Adrenal gland (tissue), 5 donors: ENCODE data around the gene ASH1L.

Source experiments
- POLR2A ChIP-seq, 2 donors: fragments of 450-650 bp; IDR thresholded peaks; one replicate each; pipeline ENCODE4 v1.6.1; 2017; ENCODE audit warnings: antibody characterized with exemption in 2 of 2, mild to moderate bottlenecking in 2 of 2, moderate library complexity in 1 of 2
- TF ChIP-seq, protein P1 (sequence below), 6 experiments: fragments of 450-650 bp in 4 of 6; fragments of 200-600 bp in 2 of 6; sonication (generic) in 1 of 6; IDR thresholded peaks; 1 replicate in 5 of 6; 2 replicates in 1 of 6; pipeline versions ENCODE4 v1.5.1 to v1.8.0; 2016 to 2021; ENCODE audit warnings: antibody characterized with exemption in 6 of 6, mild to moderate bottlenecking in 2 of 6, moderate library complexity in 1 of 6
- donor health status: DM: no; HTN: no; CAD: no.

DNA sequence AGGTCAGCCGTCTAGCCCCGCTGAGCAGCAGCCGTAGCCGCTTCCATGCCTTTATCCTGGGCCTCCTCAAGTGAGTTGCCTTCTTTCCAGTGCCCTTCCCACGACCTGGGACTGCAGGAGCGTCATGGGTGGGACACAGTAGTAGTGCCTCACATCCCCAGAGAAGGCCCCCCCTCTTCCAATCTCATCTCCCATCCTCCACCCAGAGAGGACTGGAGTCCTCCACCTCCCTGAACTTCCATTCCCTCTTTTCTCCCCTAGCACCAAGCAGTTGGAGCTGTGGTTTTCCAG lies 237.1 kb downstream of the ASH1L start:
- TF ChIP-seq, protein P1, sequence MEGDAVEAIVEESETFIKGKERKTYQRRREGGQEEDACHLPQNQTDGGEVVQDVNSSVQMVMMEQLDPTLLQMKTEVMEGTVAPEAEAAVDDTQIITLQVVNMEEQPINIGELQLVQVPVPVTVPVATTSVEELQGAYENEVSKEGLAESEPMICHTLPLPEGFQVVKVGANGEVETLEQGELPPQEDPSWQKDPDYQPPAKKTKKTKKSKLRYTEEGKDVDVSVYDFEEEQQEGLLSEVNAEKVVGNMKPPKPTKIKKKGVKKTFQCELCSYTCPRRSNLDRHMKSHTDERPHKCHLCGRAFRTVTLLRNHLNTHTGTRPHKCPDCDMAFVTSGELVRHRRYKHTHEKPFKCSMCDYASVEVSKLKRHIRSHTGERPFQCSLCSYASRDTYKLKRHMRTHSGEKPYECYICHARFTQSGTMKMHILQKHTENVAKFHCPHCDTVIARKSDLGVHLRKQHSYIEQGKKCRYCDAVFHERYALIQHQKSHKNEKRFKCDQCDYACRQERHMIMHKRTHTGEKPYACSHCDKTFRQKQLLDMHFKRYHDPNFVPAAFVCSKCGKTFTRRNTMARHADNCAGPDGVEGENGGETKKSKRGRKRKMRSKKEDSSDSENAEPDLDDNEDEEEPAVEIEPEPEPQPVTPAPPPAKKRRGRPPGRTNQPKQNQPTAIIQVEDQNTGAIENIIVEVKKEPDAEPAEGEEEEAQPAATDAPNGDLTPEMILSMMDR (IDR thresholded peaks at IDR 0.05), result no peak
- no peak for TF ChIP-seq POLR2A (IDR thresholded peaks at IDR 0.05)
